Islet of Langerhans (tissue), 1 donor: ENCODE results near the gene HSDL1.

Source experiments
- FAIRE-seq: peaks from one replicate; lab custom pipeline; 2011; peaks lifted over from hg19 to GRCh38; lab: Jason Lieb, UNC

Gene HSDL1

GRCh38 chr16:84176192-84177053 is 31.4 kb upstream of the HSDL1 start:
- FAIRE-seq: no peak

- FAIRE-seq: peak; percentile 36
Observed at GRCh38 chr16:84175350-84176081, 30.5 kb upstream of the HSDL1 start.

GRCh38 chr16:84174396-84174795 is 29.4 kb upstream of the HSDL1 start:
- no peak for FAIRE-seq

GRCh38 chr16:84169765-84170310 is 24.9 kb upstream of the HSDL1 start:
- no peak for FAIRE-seq

GRCh38 chr16:84166796-84167695 is 22.1 kb upstream of the HSDL1 start:
- no peak for FAIRE-seq

- no peak for FAIRE-seq
Observed at GRCh38 chr16:84165746-84166145, 20.8 kb upstream of the HSDL1 start.

GRCh38 chr16:84161801-84162200 is 16.8 kb upstream of the HSDL1 start:
- FAIRE-seq: no peak

- no peak for FAIRE-seq
Observed at GRCh38 chr16:84161037-84161436, 16.1 kb upstream of the HSDL1 start.

GRCh38 chr16:84159800-84160199 is 14.8 kb upstream of the HSDL1 start:
- no peak for FAIRE-seq

GRCh38 chr16:84159007-84159406 is 14.0 kb upstream of the HSDL1 start:
- no peak for FAIRE-seq

GRCh38 chr16:84156342-84156784 is 11.4 kb upstream of the HSDL1 start:
- FAIRE-seq: no peak

- no peak for FAIRE-seq
Observed at GRCh38 chr16:84155771-84156170, 10.8 kb upstream of the HSDL1 start.

GRCh38 chr16:84155226-84155625 is 10.2 kb upstream of the HSDL1 start:
- no peak for FAIRE-seq

- FAIRE-seq: no peak
Observed at GRCh38 chr16:84153660-84154214, 8.8 kb upstream of the HSDL1 start.

GRCh38 chr16:84150926-84151325 is 5.9 kb upstream of the HSDL1 start:
- FAIRE-seq: no peak

- no peak for FAIRE-seq
Observed at GRCh38 chr16:84144209-84144858, 643 bp downstream of the HSDL1 start.

GRCh38 chr16:84143784-84144199 is 1.2 kb downstream of the HSDL1 start:
- no peak for FAIRE-seq

- no peak for FAIRE-seq
Observed at GRCh38 chr16:84143081-84143480, 1.9 kb downstream of the HSDL1 start.

GRCh38 chr16:84141143-84141670 is 3.8 kb downstream of the HSDL1 start:
- no peak for FAIRE-seq

GRCh38 chr16:84139628-84140258 is 5.2 kb downstream of the HSDL1 start:
- FAIRE-seq: no peak
